ENCODE results near the gene SEPTIN12. TPM values are rescaled to one million over a fixed set of nuclear protein-coding genes. Genes with fewer than 3 reads are reported as not detected.
A peak's percentile ranks its signal among the peaks of the same experiment; 100 is the strongest.

The SEPTIN12 gene
- total and polyA plus RNA-seq, 2 experiments from 2014 or later = not detected

GRCh38 chr16:4788489-4788889 is 344 bp upstream of the SEPTIN12 start (continued):
- no peak for TF ChIP-seq CTCF (conservative IDR thresholded peaks at IDR 0.05; ENCODE audit: low read depth in 2 of 2)
- TF ChIP-seq JUNB (IDR thresholded peaks at IDR 0.05; ENCODE audit: unreplicated experiment) = no peak

GRCh38 chr16:4787068-4787467 is 1.1 kb downstream of the SEPTIN12 start:
- H3F3A ChIP-seq (replicated peaks; ENCODE audit: low read depth) = no peaks in the 10 kb centered on the region
- peaks cover 26% of the 10 kb centered on the region for H3K27me3 Mint-ChIP-seq (ENCODE audit: insufficient read depth, low read depth, poor library complexity)
- H3K9me2 ChIP-seq (ENCODE audit: insufficient read depth) = no peaks in the 10 kb centered on the region
- TF ChIP-seq REST (IDR thresholded peaks at IDR 0.05; ENCODE audit: unreplicated experiment) (no peak), ZNF331 (CRISPR knock-in tag; IDR thresholded peaks at IDR 0.05; ENCODE audit: low read depth) (no peak), ZNF462 (CRISPR knock-in tag; IDR thresholded peaks at IDR 0.05) (no peak), ZNF114 (CRISPR knock-in tag; IDR thresholded peaks at IDR 0.05) (no peak), CTCF (conservative IDR thresholded peaks at IDR 0.05; ENCODE audit: low read depth in 2 of 2) (no peak), STAT1 (IDR thresholded peaks at IDR 0.05; ENCODE audit: unreplicated experiment) (no peak), EZH2 (IDR thresholded peaks at IDR 0.05; ENCODE audit: low read depth, unreplicated experiment) (no peak), POLR2AphosphoS5 (IDR thresholded peaks at IDR 0.05; ENCODE audit: low read depth) (no peak), JUNB (IDR thresholded peaks at IDR 0.05; ENCODE audit: unreplicated experiment) (no peak)
- peaks cover 13% of the 10 kb centered on the region for H3K4me1 Mint-ChIP-seq
- no peak overlapping the region for H3K27ac ChIP-seq (ENCODE audit: low read depth)
- no peaks in the 10 kb centered on the region for H3K36me3 ChIP-seq (ENCODE audit: insufficient read depth)
- no peaks in the 10 kb centered on the region for H4K20me1 ChIP-seq (replicated peaks; ENCODE audit: insufficient read depth)
- no peak for ATAC-seq
- DNase-seq (ENCODE audit: low spot score) = no peak
- peaks cover 19% of the 10 kb centered on the region for H3K36me3 Mint-ChIP-seq (ENCODE audit: low read depth)
- peaks cover 2% of the 10 kb centered on the region; the same call in 2 of the 3 replicates for H3K9me3 Mint-ChIP-seq
- peaks cover 12% of the 10 kb centered on the region; the same call in 1 of the 2 replicates for H3K4me1 ChIP-seq (ENCODE audit: insufficient read depth)
- 0 out of 2 replicates have a peak overlapping the region, but pooled peaks have one; percentile 47 for H2AFZ ChIP-seq
- H3K4me3 Mint-ChIP-seq = no peak overlapping the region
- H3K4me3 ChIP-seq = no peak overlapping the region
- peak overlapping the region; percentile 87 for H3K27ac Mint-ChIP-seq
- no peak overlapping the region for H3K4me2 ChIP-seq
- H3K79me2 ChIP-seq (replicated peaks; ENCODE audit: insufficient read depth) = no peaks in the 10 kb centered on the region
- H3K27me3 ChIP-seq (ENCODE audit: insufficient read depth) = no peaks in the 10 kb centered on the region
